ENCODE data around the gene CELF2.

CELF2 gene

DNA sequence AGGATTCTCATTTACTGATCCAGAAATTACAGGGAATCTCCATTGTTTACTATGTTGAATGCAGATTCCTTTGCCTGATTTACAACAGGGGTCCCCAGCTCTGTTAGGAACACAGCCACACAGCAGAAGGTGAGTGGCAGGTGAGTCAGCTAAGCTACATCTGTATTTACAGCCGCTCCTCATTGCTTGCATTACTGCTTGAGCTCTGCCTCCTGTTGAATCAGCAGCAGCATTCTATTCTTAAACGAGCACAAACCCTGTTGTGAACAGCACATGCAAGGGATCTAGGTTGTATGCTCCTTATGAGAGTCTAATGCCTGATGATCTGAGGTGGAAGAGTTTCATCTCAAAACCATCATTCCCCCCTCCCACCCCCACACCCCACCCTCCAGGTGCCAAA, 23.3 kb upstream of the CELF2 start:
- TF ChIP-seq, protein P1, sequence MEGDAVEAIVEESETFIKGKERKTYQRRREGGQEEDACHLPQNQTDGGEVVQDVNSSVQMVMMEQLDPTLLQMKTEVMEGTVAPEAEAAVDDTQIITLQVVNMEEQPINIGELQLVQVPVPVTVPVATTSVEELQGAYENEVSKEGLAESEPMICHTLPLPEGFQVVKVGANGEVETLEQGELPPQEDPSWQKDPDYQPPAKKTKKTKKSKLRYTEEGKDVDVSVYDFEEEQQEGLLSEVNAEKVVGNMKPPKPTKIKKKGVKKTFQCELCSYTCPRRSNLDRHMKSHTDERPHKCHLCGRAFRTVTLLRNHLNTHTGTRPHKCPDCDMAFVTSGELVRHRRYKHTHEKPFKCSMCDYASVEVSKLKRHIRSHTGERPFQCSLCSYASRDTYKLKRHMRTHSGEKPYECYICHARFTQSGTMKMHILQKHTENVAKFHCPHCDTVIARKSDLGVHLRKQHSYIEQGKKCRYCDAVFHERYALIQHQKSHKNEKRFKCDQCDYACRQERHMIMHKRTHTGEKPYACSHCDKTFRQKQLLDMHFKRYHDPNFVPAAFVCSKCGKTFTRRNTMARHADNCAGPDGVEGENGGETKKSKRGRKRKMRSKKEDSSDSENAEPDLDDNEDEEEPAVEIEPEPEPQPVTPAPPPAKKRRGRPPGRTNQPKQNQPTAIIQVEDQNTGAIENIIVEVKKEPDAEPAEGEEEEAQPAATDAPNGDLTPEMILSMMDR (IDR thresholded peaks at IDR 0.05): no peak

DNA sequence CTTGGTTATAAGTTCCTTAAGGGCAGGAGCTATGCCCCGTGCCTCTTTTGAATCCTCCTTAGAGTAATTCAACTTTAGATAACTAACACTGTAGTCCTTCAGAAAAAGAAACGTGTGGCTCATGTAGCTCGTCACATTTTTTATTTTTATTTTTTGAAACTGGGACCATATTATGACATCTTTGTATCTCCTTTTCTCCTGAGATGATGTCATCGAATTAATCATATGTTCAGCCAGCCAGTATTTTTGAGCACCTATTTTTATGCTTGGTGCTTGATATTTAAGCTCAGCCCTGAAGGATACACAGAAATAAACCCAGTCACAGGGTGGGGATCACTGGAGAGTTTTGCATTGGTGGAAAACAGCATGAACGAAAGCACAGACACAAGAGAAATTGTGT, 22.6 kb upstream of the CELF2 start:
- TF ChIP-seq, protein P1 (IDR thresholded peaks at IDR 0.05): no peak

DNA sequence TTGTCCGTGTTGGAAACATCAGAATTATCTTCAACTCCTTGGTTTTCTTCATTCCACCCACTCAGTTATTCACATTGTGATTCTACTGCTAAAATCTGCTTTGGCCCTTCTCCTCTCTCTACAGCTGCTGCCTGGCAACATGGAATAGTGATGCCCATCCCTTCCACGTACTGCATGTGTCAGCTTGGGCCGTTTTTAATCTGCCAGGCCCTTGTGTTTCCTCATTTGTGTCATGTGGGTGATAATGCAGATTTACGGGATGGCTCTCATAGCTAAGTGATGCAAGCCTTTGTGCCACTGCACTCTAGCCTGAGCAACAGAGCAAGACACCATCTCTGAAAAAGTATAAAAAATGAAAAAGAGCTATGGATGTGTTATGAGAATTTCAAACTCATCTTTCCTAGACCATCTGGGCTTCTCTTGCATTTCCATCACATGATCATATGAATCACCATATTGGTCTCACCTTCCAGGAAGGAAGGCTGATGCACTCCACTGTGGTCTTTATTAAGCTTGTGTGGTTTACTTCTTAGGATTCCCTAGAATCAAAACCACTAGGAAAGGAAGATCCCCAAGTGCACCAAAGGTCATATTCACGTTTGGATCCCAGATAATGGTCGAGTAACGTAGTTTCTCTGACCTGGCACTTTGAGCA, 20.6 kb upstream of the CELF2 start:
- TF ChIP-seq, protein P1 (IDR thresholded peaks at IDR 0.05): no peak

DNA sequence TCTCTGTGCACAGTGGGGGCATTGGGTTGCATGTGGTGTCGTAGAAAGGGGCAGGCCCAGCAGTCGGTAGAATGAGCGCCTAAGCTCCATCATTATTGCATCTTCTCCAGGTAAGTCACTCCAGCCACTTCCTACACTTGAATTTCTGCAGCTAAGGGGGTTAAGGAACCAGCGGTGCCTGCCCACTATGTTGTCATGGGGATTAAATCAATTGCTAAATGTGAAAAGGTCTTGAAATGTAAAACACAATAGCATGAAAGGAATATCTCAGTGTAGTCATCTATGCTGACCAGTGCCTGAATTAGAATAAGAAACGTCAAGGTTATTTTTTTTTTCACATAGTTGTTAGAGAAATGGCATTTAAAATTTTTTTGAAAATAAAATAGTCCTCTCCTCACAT, 15.2 kb upstream of the CELF2 start:
- TF ChIP-seq, protein P1 (IDR thresholded peaks at IDR 0.05): no peak

- TF ChIP-seq, protein P1 (IDR thresholded peaks at IDR 0.05): no peak
Observed at GRCh38 chr10:11002916-11003315, 14.8 kb upstream of the CELF2 start.

- TF ChIP-seq, protein P1 (IDR thresholded peaks at IDR 0.05): no peak
Observed at GRCh38 chr10:11003679-11004078, 14.0 kb upstream of the CELF2 start.

DNA sequence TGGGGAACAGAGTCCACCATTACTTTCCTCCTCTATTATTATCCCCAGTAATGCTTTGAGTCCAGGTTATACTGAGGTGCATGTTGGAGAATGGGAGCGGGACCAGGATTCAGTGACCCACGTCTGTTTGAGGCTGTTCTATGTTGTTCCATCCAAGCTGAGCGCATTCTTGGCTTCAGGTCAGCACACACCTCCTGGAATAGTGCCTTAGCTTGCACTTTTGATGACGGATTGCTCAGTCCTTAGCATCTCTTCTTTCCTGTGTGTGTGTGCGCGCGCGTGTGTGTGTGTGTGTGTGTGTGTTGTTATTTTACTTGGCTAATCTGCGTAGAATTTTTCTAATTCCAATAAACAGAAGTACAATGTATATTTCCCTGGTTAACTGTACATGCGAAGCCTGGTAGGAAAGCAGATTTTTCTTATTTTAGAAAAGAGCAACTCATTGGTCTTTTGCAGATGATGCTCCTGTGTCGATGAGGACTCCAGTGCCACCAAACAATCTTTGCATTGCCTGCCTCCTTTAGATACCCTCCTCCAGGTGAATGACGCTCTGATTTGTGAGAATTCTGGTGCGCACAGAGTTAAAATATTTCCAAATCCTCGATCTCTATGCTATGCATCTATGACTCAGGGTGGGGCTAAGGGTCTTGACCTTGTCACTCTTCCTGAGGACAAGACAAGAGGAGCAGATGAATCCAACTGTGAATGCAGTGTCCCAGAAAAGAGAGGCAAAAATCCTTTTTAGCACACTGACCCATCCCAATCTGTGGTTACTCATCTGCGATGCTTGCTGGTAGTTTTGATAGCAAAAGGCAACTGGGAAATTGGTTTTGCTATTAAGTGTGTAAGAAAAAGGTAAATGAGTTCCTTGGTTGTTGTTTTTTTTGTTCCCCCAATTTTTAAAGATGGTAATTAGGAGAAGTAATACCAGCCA, 13.3 kb upstream of the CELF2 start:
- TF ChIP-seq, protein P1 (IDR thresholded peaks at IDR 0.05): no peak

Data from LNCAP (cell line).